Epithelial cell of esophagus (primary cell): Measurements from ENCODE around the gene RNU6-8.

Experiments used
- DNase-seq: peaks from one replicate; pipeline ENCODE4 v3.0.0; 2010; ENCODE audit warnings: low read depth
- H3K4me3 ChIP-seq: 2 replicates; pipeline ENCODE4 v1.5.1; 2011; ENCODE audit warnings: mild to moderate bottlenecking, low read length, control low read depth
- TF ChIP-seq, protein P1 (sequence below): IDR thresholded peaks from 2 replicates; pipeline ENCODE4 v1.5.1; 2011; ENCODE audit warnings: low read depth, mild to moderate bottlenecking, low read length, control low read depth, inconsistent platforms; ENCODE audit not compliant: insufficient read depth; ENCODE audit errors: missing control alignments

Gene RNU6-8

DNA sequence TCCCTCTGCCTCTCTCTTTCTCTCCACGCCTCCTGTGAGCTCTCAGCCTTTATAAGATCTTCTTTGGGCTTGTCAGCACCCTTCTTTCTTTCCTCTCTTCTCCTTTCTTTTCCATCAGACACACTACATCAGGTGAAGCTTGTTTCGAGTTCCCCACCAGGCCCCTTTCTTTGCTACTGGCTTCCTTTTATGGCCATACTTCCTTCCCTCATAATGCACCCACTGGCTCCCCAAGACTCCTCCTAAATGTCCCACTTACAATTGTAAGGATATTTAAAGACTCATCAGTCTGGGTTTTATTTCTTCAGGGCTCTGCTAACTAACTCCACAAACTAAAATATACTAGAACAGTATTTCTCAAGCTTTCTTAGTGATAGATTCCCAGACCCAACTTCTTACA lies 3.5 kb upstream of the RNU6-8 start:
- DNase-seq, result no peak
- no peak overlapping the region for H3K4me3 ChIP-seq
- TF ChIP-seq, protein P1, sequence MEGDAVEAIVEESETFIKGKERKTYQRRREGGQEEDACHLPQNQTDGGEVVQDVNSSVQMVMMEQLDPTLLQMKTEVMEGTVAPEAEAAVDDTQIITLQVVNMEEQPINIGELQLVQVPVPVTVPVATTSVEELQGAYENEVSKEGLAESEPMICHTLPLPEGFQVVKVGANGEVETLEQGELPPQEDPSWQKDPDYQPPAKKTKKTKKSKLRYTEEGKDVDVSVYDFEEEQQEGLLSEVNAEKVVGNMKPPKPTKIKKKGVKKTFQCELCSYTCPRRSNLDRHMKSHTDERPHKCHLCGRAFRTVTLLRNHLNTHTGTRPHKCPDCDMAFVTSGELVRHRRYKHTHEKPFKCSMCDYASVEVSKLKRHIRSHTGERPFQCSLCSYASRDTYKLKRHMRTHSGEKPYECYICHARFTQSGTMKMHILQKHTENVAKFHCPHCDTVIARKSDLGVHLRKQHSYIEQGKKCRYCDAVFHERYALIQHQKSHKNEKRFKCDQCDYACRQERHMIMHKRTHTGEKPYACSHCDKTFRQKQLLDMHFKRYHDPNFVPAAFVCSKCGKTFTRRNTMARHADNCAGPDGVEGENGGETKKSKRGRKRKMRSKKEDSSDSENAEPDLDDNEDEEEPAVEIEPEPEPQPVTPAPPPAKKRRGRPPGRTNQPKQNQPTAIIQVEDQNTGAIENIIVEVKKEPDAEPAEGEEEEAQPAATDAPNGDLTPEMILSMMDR, result no peak

DNA sequence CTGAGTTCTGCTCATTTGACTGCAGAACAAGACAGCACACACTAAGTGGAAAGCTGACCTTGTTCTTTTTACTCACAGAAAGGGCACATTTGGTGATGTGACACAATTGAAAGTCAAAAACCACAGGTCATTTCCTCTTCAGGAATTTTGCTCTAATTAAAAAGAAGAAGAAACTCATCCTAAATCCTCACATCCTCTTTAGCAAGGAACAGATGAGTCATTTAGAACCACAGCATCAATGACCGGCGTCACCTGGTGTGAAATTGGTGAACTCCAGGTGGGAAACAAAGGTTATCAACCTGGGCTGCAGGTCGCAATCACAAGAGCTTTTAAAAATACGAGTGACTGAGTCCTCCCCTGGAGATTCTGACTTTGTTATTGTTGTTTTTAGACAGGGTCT lies 2.9 kb upstream of the RNU6-8 start:
- no peak overlapping the region for H3K4me3 ChIP-seq
- TF ChIP-seq, protein P1, result no peak
- peak; percentile 36 for DNase-seq

DNA sequence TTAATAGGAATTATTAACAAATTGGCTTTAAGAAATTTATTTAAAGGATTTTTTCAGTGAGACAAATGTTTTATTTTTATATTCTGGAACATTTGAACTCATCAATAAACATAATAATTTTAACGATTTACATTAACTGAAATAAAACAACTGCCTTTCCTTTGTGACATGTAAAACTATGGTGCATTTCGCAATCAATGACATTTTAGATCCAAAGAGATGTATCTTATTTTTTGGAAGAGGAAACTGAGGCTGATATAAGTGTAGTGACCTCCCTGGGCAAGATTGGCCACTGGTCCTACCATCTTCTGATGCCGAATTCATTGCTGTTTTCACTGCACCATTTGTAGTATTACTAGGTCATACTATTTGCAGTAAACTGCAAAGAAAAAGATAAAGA lies 2.5 kb upstream of the RNU6-8 start:
- TF ChIP-seq, protein P1, result no peak
- no peak for DNase-seq
- H3K4me3 ChIP-seq, result no peak overlapping the region

DNA sequence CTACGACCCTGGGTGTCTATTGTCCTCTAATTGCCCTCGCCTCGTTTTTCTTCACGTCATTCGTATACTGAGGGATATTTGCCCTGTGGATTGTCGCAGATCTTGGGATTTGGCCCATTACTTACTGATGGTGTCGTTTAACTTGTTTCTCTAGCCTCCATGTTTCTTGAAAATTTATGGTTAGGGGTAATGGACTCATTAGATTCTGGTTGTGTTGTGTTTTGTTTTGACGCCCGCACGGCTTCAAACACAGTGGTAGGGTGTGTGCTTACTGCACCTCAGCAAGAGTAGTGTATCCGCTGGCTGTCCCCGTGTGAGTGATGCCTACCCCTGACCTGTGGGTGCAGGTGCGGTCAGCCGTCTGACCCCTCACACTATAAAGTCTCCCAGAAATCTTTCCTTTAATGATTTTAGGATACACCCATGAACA lies 874 bp upstream of the RNU6-8 start:
- peak overlapping the region; percentile 60 for H3K4me3 ChIP-seq
- TF ChIP-seq, protein P1, result no peak
- DNase-seq, result no peak

DNA sequence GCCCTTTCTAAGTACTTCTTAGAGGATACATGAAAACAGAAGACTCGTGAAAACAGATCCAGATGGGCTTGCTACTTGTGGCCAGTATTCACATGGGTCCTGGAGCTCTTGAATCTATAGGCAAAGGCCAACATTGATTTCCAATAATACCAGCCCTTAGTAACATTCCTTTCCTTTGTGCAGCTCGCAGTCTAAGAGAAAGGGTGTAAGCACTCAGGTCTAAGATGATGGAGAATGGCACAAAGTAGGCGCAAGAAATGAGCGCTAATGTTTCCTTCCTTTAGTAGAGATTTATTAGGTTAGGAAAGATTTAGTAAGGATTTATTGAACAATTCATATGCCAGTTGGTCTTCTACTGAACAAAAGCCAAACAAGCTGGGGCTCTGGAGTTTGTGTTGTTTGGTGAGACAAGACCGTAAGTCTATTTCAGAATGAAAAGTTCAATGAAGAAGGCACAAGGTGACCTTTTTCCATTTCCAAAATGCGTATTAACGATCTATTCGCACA lies 525 bp downstream of the RNU6-8 start:
- peak overlapping the region; percentile 60 for H3K4me3 ChIP-seq
- TF ChIP-seq, protein P1, result no peak
- DNase-seq, result peak; percentile 8

DNA sequence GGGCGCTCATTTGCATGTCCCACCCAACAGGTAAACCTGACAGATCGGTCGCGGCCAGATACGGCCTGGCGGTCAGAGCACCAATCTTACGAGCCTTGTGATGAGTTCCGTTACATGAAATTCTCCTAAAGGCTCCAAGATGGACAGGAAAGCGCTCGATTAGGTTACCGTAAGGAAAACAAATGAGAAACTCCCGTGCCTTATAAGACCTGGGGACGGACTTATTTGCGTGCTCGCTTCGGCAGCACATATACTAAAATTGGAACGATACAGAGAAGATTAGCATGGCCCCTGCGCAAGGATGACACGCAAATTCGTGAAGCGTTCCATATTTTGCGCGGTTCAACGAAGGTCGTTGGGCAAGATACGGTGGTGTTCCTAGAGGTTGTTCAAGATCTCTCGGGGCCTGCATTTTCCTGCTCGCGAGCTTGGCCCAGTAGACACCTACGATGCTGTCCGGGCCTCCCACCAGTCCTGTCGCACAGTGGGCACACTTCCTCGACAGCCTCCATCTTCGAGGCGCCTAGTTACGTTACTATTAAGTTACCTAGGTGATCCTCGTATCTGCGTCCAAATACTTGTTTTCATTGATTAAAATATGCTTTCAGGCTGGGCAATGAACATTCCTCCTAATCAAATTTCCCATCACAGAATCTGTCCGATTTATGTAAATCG lies 1.1 kb downstream of the RNU6-8 start, which contains the start of gene RNU6-7:
Gene RNU6-7, plus strand, starts transcription at position 230 of the 675 bp plus-strand sequence.
- peak; percentile 39 for DNase-seq
- peak within 1 kb of the TSS; percentile 65 for H3K4me3 ChIP-seq
- TF ChIP-seq, protein P1, result no peak
